NCI-H2227 (cell line): ENCODE measurements around the gene ITGBL1.

Experiments
- DNase-seq: peaks from one replicate; lab custom pipeline; 2025; ENCODE audit not compliant: unreplicated experiment; lab: John Stamatoyannopoulos, UW

Gene ITGBL1

GRCh38 chr13:101555610-101556009, 103.1 kb downstream of the ITGBL1 start:
- no peak for DNase-seq

- no peak for DNase-seq
Observed at GRCh38 chr13:101556676-101557123, 104.2 kb downstream of the ITGBL1 start.

- DNase-seq: no peak
Observed at GRCh38 chr13:101565317-101565716, 112.8 kb downstream of the ITGBL1 start.

GRCh38 chr13:101567841-101568240, 115.4 kb downstream of the ITGBL1 start:
- DNase-seq: no peak

GRCh38 chr13:101569807-101570206, 117.3 kb downstream of the ITGBL1 start:
- no peak for DNase-seq

GRCh38 chr13:101570410-101570809, 117.9 kb downstream of the ITGBL1 start:
- no peak for DNase-seq

GRCh38 chr13:101572456-101572855, 120.0 kb downstream of the ITGBL1 start:
- no peak for DNase-seq

- no peak for DNase-seq
Observed at GRCh38 chr13:101575581-101575980, 123.1 kb downstream of the ITGBL1 start.

GRCh38 chr13:101576455-101576854, 124.0 kb downstream of the ITGBL1 start:
- no peak for DNase-seq

- DNase-seq: no peak
Observed at GRCh38 chr13:101576977-101577376, 124.5 kb downstream of the ITGBL1 start.

GRCh38 chr13:101579281-101579802, 126.9 kb downstream of the ITGBL1 start:
- DNase-seq: peak; percentile 14

GRCh38 chr13:101584331-101584730, 131.9 kb downstream of the ITGBL1 start:
- no peak for DNase-seq

GRCh38 chr13:101590479-101590878, 138.0 kb downstream of the ITGBL1 start:
- DNase-seq: no peak

- no peak for DNase-seq
Observed at GRCh38 chr13:101594936-101595335, 142.5 kb downstream of the ITGBL1 start.

- no peak for DNase-seq
Observed at GRCh38 chr13:101596803-101597202, 144.3 kb downstream of the ITGBL1 start.

- DNase-seq: no peak
Observed at GRCh38 chr13:101611491-101612475, 159.3 kb downstream of the ITGBL1 start.

- no peak for DNase-seq
Observed at GRCh38 chr13:101612735-101613134, 160.3 kb downstream of the ITGBL1 start.

GRCh38 chr13:101614491-101614890, 162.0 kb downstream of the ITGBL1 start:
- no peak for DNase-seq

- DNase-seq: no peak
Observed at GRCh38 chr13:101618440-101619187, 166.1 kb downstream of the ITGBL1 start.

- no peak for DNase-seq
Observed at GRCh38 chr13:101621099-101621498, 168.6 kb downstream of the ITGBL1 start.

GRCh38 chr13:101623470-101624209, 171.2 kb downstream of the ITGBL1 start:
- peak; percentile 1 for DNase-seq
